ENCODE measurements around the gene YAE1. TPM values are rescaled to one million over a fixed set of nuclear protein-coding genes. Genes with fewer than 3 reads are reported as not detected.

YAE1 gene
- total and polyA plus RNA-seq, 2 of the 13 experiments (the other 11 are each of a cell fraction or from before 2014, with no cell fraction given), result 18.7 to 28.3 TPM

DNA sequence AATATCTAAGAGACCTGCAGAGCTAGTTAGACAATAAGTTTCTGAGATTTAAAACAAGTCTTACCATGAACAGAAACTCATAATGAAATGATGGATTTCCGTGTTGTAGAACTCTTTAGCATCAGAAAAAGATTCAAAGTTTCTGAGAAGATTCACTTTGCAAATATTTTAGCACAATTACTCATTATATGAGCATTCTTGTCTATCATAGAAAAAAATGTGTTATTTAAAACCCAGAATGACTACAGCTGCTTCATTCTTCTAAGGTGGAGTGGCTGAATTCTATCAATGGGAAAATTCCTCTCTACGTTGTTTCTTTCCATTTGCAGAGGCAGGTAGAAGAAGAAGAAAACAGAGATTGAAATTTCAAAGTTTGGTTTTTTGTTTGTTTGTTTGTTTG is 36.1 kb downstream of the YAE1 start:
- no peak for ATAC-seq
- Histone ChIP-seq H4K20me1 (ENCODE audit: insufficient read depth, low read length) (no peaks in the 10 kb centered on the region), H3K9ac (ENCODE audit: insufficient read depth, low read depth, low read length) (no peak overlapping the region), H3K36me3 (replicated peaks in 1 of 2; ENCODE audit: control insufficient read depth in 1 of 2, insufficient read depth in 2 of 2, low read length in 2 of 2) (no peaks in the 10 kb centered on the region), H3K27me3 (ENCODE audit: control insufficient read depth in 1 of 2, insufficient read depth in 2 of 2, low read length in 2 of 2) (no peaks in the 10 kb centered on the region), H2AFZ (ENCODE audit: low read length) (no peak overlapping the region), H3K79me2 (ENCODE audit: insufficient read depth, low read length) (no peaks in the 10 kb centered on the region), H3K4me1 (ENCODE audit: insufficient read depth, low read length) (no peaks in the 10 kb centered on the region), H3K27ac (ENCODE audit: extremely low read length, insufficient read depth, low read length) (no peak overlapping the region), H3K4me3 (replicated peaks in 1 of 3; ENCODE audit: insufficient read depth in 1 of 3, low read depth in 2 of 3, low read length in 3 of 3) (no peak overlapping the region), H3K4me2 (ENCODE audit: low read depth, low read length) (no peak overlapping the region), H3K9me3 (ENCODE audit: low read length) (no peaks in the 10 kb centered on the region)
- CTCF ChIA-PET (ENCODE audit: low intra/inter-chr PET ratio, low total read pairs), result no interaction called here
- BruUV-seq (replicated peaks), result no TSS peak
- 18% methylated on average over 2 of the region's 2 CpGs for WGBS (ENCODE audit: low lambda C conversion rate)
- DNase-seq (ENCODE audit: low spot score), result no peak
- no peak for FAIRE-seq
- TF ChIP-seq NR2F1 (CRISPR knock-in tag; IDR thresholded peaks at IDR 0.05), result no peak
- no peak for TF ChIP-seq KAT7 (CRISPR knock-in tag; IDR thresholded peaks at IDR 0.05; ENCODE audit: borderline replicate concordance)
- TF ChIP-seq ETV6 (CRISPR knock-in tag; conservative IDR thresholded peaks at IDR 0.05), result no peak
- TF ChIP-seq MZF1 (CRISPR knock-in tag; IDR thresholded peaks at IDR 0.05; ENCODE audit: borderline replicate concordance), result no peak
- no peak for TF ChIP-seq NR2F2 (IDR thresholded peaks at IDR 0.05; ENCODE audit: borderline replicate concordance, low read depth)
- TF ChIP-seq, protein P1, sequence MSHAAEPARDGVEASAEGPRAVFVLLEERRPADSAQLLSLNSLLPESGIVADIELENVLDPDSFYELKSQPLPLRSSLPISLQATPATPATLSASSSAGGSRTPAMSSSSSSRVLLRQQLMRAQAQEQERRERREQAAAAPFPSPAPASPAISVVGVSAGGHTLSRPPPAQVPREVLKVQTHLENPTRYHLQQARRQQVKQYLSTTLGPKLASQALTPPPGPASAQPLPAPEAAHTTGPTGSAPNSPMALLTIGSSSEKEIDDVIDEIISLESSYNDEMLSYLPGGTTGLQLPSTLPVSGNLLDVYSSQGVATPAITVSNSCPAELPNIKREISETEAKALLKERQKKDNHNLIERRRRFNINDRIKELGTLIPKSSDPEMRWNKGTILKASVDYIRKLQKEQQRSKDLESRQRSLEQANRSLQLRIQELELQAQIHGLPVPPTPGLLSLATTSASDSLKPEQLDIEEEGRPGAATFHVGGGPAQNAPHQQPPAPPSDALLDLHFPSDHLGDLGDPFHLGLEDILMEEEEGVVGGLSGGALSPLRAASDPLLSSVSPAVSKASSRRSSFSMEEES (CRISPR knock-in tag; IDR thresholded peaks at IDR 0.05), result no peak
- no peak for TF ChIP-seq ZNF839 (CRISPR knock-in tag; IDR thresholded peaks at IDR 0.05; ENCODE audit: borderline replicate concordance)
- no peak for TF ChIP-seq ZNF724P (CRISPR knock-in tag; IDR thresholded peaks at IDR 0.05; ENCODE audit: borderline replicate concordance)
- TF ChIP-seq, protein P2, sequence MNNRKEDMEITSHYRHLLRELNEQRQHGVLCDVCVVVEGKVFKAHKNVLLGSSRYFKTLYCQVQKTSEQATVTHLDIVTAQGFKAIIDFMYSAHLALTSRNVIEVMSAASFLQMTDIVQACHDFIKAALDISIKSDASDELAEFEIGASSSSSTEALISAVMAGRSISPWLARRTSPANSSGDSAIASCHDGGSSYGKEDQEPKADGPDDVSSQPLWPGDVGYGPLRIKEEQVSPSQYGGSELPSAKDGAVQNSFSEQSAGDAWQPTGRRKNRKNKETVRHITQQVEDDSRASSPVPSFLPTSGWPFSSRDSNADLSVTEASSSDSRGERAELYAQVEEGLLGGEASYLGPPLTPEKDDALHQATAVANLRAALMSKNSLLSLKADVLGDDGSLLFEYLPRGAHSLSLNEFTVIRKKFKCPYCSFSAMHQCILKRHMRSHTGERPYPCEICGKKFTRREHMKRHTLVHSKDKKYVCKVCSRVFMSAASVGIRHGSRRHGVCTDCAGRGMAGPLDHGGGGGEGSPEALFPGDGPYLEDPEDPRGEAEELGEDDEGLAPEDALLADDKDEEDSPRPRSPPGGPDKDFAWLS (CRISPR knock-in tag; IDR thresholded peaks at IDR 0.05; ENCODE audit: borderline replicate concordance), result no peak
- TF ChIP-seq ZNF230 (CRISPR knock-in tag; IDR thresholded peaks at IDR 0.05), result no peak
- in situ Hi-C loops (cut with HindIII; ENCODE audit: extremely low pct_ligation_motif_present, low pct_unique_long_range_greater_than_20kb) (no loop called here), intact Hi-C loops (cut with micrococcal nuclease; ENCODE audit: unreplicated experiment) (no loop called here)
- POLR2A ChIA-PET, result no interaction called here

All from HepG2 (cell line).